ENCODE data around the gene MROH7. TPM values are rescaled to one million over a fixed set of nuclear protein-coding genes. Genes with fewer than 3 reads are reported as not detected.

Gene MROH7
- total RNA-seq, 1 experiment from 2014 or later, result 0.13 TPM

- H3K4me3 Mint-ChIP-seq, result no peak overlapping the region
- DNase-seq (ENCODE audit: low spot score) (no peak), ATAC-seq (no peak)
- TF ChIP-seq TCF7 (CRISPR knock-in tag; IDR thresholded peaks at IDR 0.05; ENCODE audit: low read depth) (no peak), GABPB1 (CRISPR knock-in tag; IDR thresholded peaks at IDR 0.05) (no peak)
- no peaks in the 10 kb centered on the region for H3K36me3 Mint-ChIP-seq
- H3K9me3 Mint-ChIP-seq, result no peaks in the 10 kb centered on the region
- H3K4me1 Mint-ChIP-seq, result peaks cover 10% of the 10 kb centered on the region
- H3K27ac Mint-ChIP-seq, result no peak overlapping the region
- ChIA-PET CTCF (no interaction called here), POLR2A (no interaction called here)
- H3K27me3 Mint-ChIP-seq (ENCODE audit: low read depth), result peaks cover 28% of the 10 kb centered on the region
These were observed 70.0 kb downstream of the MROH7 start for GRCh38 chr1:54711536-54711935.

DNA sequence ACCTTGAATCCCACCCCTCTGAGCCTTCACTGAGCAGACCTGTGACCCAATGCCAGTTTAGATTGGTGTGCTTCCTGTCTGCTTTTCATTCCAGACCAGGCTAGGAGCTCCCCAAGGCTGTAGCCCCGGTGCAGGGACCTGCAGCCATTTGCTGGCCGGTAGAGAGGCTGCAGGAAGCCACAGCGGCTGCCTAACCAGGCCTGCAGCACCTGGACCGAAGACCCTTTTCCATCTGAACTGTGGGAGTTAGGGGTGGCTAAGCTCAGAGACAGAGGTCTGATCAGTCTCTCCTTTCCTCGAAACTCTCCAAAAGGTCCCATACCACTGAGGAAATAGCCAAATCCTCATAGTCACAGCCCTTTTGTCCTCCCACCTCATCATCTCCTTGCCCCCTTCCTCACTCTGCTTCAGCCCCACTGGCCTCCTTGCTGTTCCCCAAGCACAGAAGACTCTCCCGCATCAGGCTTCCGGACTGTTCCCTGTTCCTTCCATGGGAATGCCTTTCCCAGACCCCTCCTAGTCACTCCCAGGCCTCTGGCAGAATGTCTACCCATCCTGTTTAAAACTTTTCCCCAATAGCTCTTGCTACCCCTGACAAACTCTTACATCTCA, 73.4 kb downstream of the MROH7 start:
- ATAC-seq (peak; percentile 5), DNase-seq (ENCODE audit: low spot score) (no peak)
- peaks cover 14% of the 10 kb centered on the region for H3K4me1 Mint-ChIP-seq
- ChIA-PET POLR2A (no interaction called here), CTCF (interaction anchor here (1.1 to 2.7 kb wide), 2 partner anchors 77 to 86 kb away, joined by 8 to 10 read pairs; partner anchors contain the start of gene TTC22)
- TF ChIP-seq ZNF232 (CRISPR knock-in tag; IDR thresholded peaks at IDR 0.05), result no peak
- TF ChIP-seq ZNF423 (CRISPR knock-in tag; IDR thresholded peaks at IDR 0.05), result no peak
- no peak for TF ChIP-seq RORB (CRISPR knock-in tag; IDR thresholded peaks at IDR 0.05)
- TF ChIP-seq SOX15 (CRISPR knock-in tag; IDR thresholded peaks at IDR 0.05), result no peak
- TF ChIP-seq, protein P1, sequence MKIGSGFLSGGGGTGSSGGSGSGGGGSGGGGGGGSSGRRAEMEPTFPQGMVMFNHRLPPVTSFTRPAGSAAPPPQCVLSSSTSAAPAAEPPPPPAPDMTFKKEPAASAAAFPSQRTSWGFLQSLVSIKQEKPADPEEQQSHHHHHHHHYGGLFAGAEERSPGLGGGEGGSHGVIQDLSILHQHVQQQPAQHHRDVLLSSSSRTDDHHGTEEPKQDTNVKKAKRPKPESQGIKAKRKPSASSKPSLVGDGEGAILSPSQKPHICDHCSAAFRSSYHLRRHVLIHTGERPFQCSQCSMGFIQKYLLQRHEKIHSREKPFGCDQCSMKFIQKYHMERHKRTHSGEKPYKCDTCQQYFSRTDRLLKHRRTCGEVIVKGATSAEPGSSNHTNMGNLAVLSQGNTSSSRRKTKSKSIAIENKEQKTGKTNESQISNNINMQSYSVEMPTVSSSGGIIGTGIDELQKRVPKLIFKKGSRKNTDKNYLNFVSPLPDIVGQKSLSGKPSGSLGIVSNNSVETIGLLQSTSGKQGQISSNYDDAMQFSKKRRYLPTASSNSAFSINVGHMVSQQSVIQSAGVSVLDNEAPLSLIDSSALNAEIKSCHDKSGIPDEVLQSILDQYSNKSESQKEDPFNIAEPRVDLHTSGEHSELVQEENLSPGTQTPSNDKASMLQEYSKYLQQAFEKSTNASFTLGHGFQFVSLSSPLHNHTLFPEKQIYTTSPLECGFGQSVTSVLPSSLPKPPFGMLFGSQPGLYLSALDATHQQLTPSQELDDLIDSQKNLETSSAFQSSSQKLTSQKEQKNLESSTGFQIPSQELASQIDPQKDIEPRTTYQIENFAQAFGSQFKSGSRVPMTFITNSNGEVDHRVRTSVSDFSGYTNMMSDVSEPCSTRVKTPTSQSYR (CRISPR knock-in tag; IDR thresholded peaks at IDR 0.05), result no peak
- TF ChIP-seq FOXP1 (CRISPR knock-in tag; IDR thresholded peaks at IDR 0.05; ENCODE audit: borderline replicate concordance), result no peak
- TF ChIP-seq ATF6 (CRISPR knock-in tag; IDR thresholded peaks at IDR 0.05), result no peak
- no peak for TF ChIP-seq ZBTB21 (CRISPR knock-in tag; IDR thresholded peaks at IDR 0.05; ENCODE audit: borderline replicate concordance)
- TF ChIP-seq ZNF532 (CRISPR knock-in tag; IDR thresholded peaks at IDR 0.05; ENCODE audit: borderline replicate concordance), result no peak
- TF ChIP-seq, protein P2, sequence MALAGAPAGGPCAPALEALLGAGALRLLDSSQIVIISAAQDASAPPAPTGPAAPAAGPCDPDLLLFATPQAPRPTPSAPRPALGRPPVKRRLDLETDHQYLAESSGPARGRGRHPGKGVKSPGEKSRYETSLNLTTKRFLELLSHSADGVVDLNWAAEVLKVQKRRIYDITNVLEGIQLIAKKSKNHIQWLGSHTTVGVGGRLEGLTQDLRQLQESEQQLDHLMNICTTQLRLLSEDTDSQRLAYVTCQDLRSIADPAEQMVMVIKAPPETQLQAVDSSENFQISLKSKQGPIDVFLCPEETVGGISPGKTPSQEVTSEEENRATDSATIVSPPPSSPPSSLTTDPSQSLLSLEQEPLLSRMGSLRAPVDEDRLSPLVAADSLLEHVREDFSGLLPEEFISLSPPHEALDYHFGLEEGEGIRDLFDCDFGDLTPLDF (CRISPR knock-in tag; IDR thresholded peaks at IDR 0.05), result no peak
- TF ChIP-seq ZNF425 (CRISPR knock-in tag; conservative IDR thresholded peaks at IDR 0.05), result no peak
- no peak for TF ChIP-seq ZNF317 (CRISPR knock-in tag; IDR thresholded peaks at IDR 0.05; ENCODE audit: borderline replicate concordance, low read depth)
- H3K4me3 Mint-ChIP-seq, result peak overlapping the region; percentile 92
- no peaks in the 10 kb centered on the region for H3K9me3 Mint-ChIP-seq
- peaks cover 22% of the 10 kb centered on the region for H3K27me3 Mint-ChIP-seq (ENCODE audit: low read depth)
- H3K36me3 Mint-ChIP-seq, result peaks cover 16% of the 10 kb centered on the region
- H3K27ac Mint-ChIP-seq, result 0 out of 2 replicates have a peak overlapping the region, but pooled peaks have one; percentile 62

All from WTC11 (cell line).